ENCODE data around the gene FAM76B. TPM values are rescaled to one million over a fixed set of nuclear protein-coding genes. Genes with fewer than 3 reads are reported as not detected.

Gene FAM76B
- total RNA-seq, 2 donors from 2014 or later, result 36.5 to 40.2 TPM

GRCh38 chr11:95829580-95830259, 40.1 kb upstream of the FAM76B start:
- peaks cover 51% of the 10 kb centered on the region for H3K36me3 Mint-ChIP-seq (ENCODE audit: low read depth)
- no peak overlapping the region for H3K27ac ChIP-seq (ENCODE audit: low read depth, low read length)
- no peaks in the 10 kb centered on the region for H3K4me1 Mint-ChIP-seq

GRCh38 chr11:95827696-95828095, 38.1 kb upstream of the FAM76B start:
- H3K4me1 ChIP-seq (ENCODE audit: control insufficient read depth, insufficient read depth, low read length), result no peaks in the 10 kb centered on the region
- DNase-seq, result no peak
- peaks cover 76% of the 10 kb centered on the region for H3K36me3 ChIP-seq (ENCODE audit: control insufficient read depth, insufficient read depth, low read length)
- no peaks in the 10 kb centered on the region for H3K9me3 ChIP-seq (ENCODE audit: control insufficient read depth, low read length)
- peaks cover 44% of the 10 kb centered on the region for H3K36me3 Mint-ChIP-seq (ENCODE audit: low read depth)
- no peak overlapping the region for H3K27ac Mint-ChIP-seq
- H3K27me3 Mint-ChIP-seq (ENCODE audit: insufficient read depth), result no peaks in the 10 kb centered on the region
- H3K9ac ChIP-seq (ENCODE audit: extremely low read depth, low read length, poor library complexity, severe bottlenecking), result no peak overlapping the region
- H3K27ac ChIP-seq (ENCODE audit: low read depth, low read length), result no peak overlapping the region
- TF ChIP-seq CTCF (conservative IDR thresholded peaks at IDR 0.05), result no peak
- H3K4me3 ChIP-seq (ENCODE audit: low read length), result no peak overlapping the region
- H3K9me3 Mint-ChIP-seq, result no peaks in the 10 kb centered on the region
- H3K4me1 Mint-ChIP-seq, result peaks cover 2% of the 10 kb centered on the region
- WGBS, 2 experiments (ENCODE audit: insufficient coverage in 1 of 2, insufficient read length in 1 of 2), result 98 to 99% methylated on average over 4 of the region's 4 CpGs
- H3K4me3 Mint-ChIP-seq, result no peak overlapping the region
- H3K27me3 ChIP-seq (ENCODE audit: control insufficient read depth, insufficient read depth, low read length, poor library complexity, severe bottlenecking), result no peaks in the 10 kb centered on the region

More at GRCh38 chr11:95829580-95830259, 40.1 kb upstream of the FAM76B start:
- 100% methylated on average over 1 of the region's 1 CpG; no CpG with 5 or more reads in 1 of the 2 experiments for WGBS, 2 experiments (ENCODE audit: insufficient coverage in 1 of 2, insufficient read length in 1 of 2)
- Mint-ChIP-seq H3K27ac (no peak overlapping the region), H3K4me3 (no peak overlapping the region), H3K27me3 (ENCODE audit: insufficient read depth) (no peaks in the 10 kb centered on the region), H3K9me3 (no peaks in the 10 kb centered on the region)
- DNase-seq, result no peak
- Histone ChIP-seq H3K27me3 (ENCODE audit: control insufficient read depth, insufficient read depth, low read length, poor library complexity, severe bottlenecking) (no peaks in the 10 kb centered on the region), H3K4me3 (ENCODE audit: low read length) (no peak overlapping the region), H3K9ac (ENCODE audit: extremely low read depth, low read length, poor library complexity, severe bottlenecking) (no peak overlapping the region), H3K4me1 (ENCODE audit: control insufficient read depth, insufficient read depth, low read length) (no peaks in the 10 kb centered on the region), H3K9me3 (ENCODE audit: control insufficient read depth, low read length) (no peaks in the 10 kb centered on the region), H3K36me3 (ENCODE audit: control insufficient read depth, insufficient read depth, low read length) (peaks cover 78% of the 10 kb centered on the region)
- no peak for TF ChIP-seq CTCF (conservative IDR thresholded peaks at IDR 0.05)

GRCh38 chr11:95821640-95822039, 32.1 kb upstream of the FAM76B start:
- H3K9me3 ChIP-seq (ENCODE audit: control insufficient read depth, low read length), result no peaks in the 10 kb centered on the region
- WGBS, 2 experiments (ENCODE audit: insufficient coverage in 1 of 2, insufficient read length in 1 of 2), result 78 to 83% methylated on average over 1 to 2 of the region's 2 CpGs
- no peaks in the 10 kb centered on the region for H3K4me1 ChIP-seq (ENCODE audit: control insufficient read depth, insufficient read depth, low read length)
- DNase-seq, result no peak
- no peak overlapping the region for H3K9ac ChIP-seq (ENCODE audit: extremely low read depth, low read length, poor library complexity, severe bottlenecking)
- H3K27ac ChIP-seq (ENCODE audit: low read depth, low read length), result no peak overlapping the region
- peaks cover 79% of the 10 kb centered on the region for H3K36me3 ChIP-seq (ENCODE audit: control insufficient read depth, insufficient read depth, low read length)
- no peaks in the 10 kb centered on the region for H3K9me3 Mint-ChIP-seq
- peaks cover 2% of the 10 kb centered on the region for H3K4me1 Mint-ChIP-seq
- no peak for TF ChIP-seq CTCF (conservative IDR thresholded peaks at IDR 0.05)
- no peak overlapping the region for H3K4me3 Mint-ChIP-seq
- no peak overlapping the region for H3K27ac Mint-ChIP-seq
- no peaks in the 10 kb centered on the region for H3K27me3 ChIP-seq (ENCODE audit: control insufficient read depth, insufficient read depth, low read length, poor library complexity, severe bottlenecking)
- H3K4me3 ChIP-seq (ENCODE audit: low read length), result no peak overlapping the region
- peaks cover 48% of the 10 kb centered on the region for H3K36me3 Mint-ChIP-seq (ENCODE audit: low read depth)
- H3K27me3 Mint-ChIP-seq (ENCODE audit: insufficient read depth), result no peaks in the 10 kb centered on the region
